ENCODE measurements around the gene PPL.
"Not testable (repeated sequence)": the region's sequence is repeated elsewhere in the genome, so short reads cannot be mapped to it uniquely, and the experiment has no call there.

Gene PPL

GRCh38 chr16:4972938-4973587, 36.1 kb upstream of the PPL start:
- no peak for DNase-seq

GRCh38 chr16:4970010-4970409, 33.1 kb upstream of the PPL start:
- Histone ChIP-seq H3K4me3 (ENCODE audit: low read depth, low read length) (no peak overlapping the region), H3K9me3 (ENCODE audit: severe bottlenecking) (no peaks in the 10 kb centered on the region), H3K36me3 (no peaks in the 10 kb centered on the region), H3K27ac (no peak overlapping the region), H3K27me3 (ENCODE audit: insufficient read depth, low read depth, severe bottlenecking) (no peaks in the 10 kb centered on the region)
- DNase-seq: no peak
- TF ChIP-seq CTCF (IDR thresholded peaks at IDR 0.05; ENCODE audit: low read depth, low read length): no peak

More at GRCh38 chr16:4972938-4973587, 36.1 kb upstream of the PPL start:
- no peak for TF ChIP-seq CTCF (IDR thresholded peaks at IDR 0.05; ENCODE audit: low read depth, low read length)
- Histone ChIP-seq H3K9me3 (ENCODE audit: severe bottlenecking) (no peaks in the 10 kb centered on the region), H3K36me3 (no peaks in the 10 kb centered on the region), H3K27me3 (ENCODE audit: insufficient read depth, low read depth, severe bottlenecking) (no peaks in the 10 kb centered on the region), H3K4me3 (ENCODE audit: low read depth, low read length) (no peak overlapping the region), H3K27ac (no peak overlapping the region)

- Histone ChIP-seq H3K4me3 (ENCODE audit: low read depth, low read length) (no peak overlapping the region), H3K27me3 (ENCODE audit: insufficient read depth, low read depth, severe bottlenecking) (no peaks in the 10 kb centered on the region), H3K27ac (no peak overlapping the region), H3K36me3 (no peaks in the 10 kb centered on the region), H3K9me3 (ENCODE audit: severe bottlenecking) (no peaks in the 10 kb centered on the region)
- TF ChIP-seq CTCF (IDR thresholded peaks at IDR 0.05; ENCODE audit: low read depth, low read length): no peak
- no peak for DNase-seq
These were observed 32.0 kb upstream of the PPL start for GRCh38 chr16:4968879-4969483.

GRCh38 chr16:4968278-4968677, 31.3 kb upstream of the PPL start:
- H3K36me3 ChIP-seq; H3K9me3 ChIP-seq (ENCODE audit: severe bottlenecking); H3K4me3 ChIP-seq (ENCODE audit: low read depth, low read length); H3K27me3 ChIP-seq (ENCODE audit: insufficient read depth, low read depth, severe bottlenecking); H3K27ac ChIP-seq; DNase-seq: not testable (repeated sequence)

GRCh38 chr16:4966736-4967453, 29.9 kb upstream of the PPL start:
- TF ChIP-seq CTCF (IDR thresholded peaks at IDR 0.05; ENCODE audit: low read depth, low read length): no peak
- Histone ChIP-seq H3K36me3 (no peaks in the 10 kb centered on the region), H3K27ac (no peak overlapping the region), H3K4me3 (ENCODE audit: low read depth, low read length) (no peak overlapping the region), H3K9me3 (ENCODE audit: severe bottlenecking) (no peaks in the 10 kb centered on the region), H3K27me3 (ENCODE audit: insufficient read depth, low read depth, severe bottlenecking) (no peaks in the 10 kb centered on the region)
- DNase-seq: no peak

- not testable (repeated sequence) for H3K9me3 ChIP-seq (ENCODE audit: severe bottlenecking); DNase-seq; H3K4me3 ChIP-seq (ENCODE audit: low read depth, low read length); H3K27ac ChIP-seq; H3K27me3 ChIP-seq (ENCODE audit: insufficient read depth, low read depth, severe bottlenecking); H3K36me3 ChIP-seq
These were observed 26.6 kb upstream of the PPL start for GRCh38 chr16:4963527-4963926.

Data from WERI-Rb-1 (cell line).